ENCODE measurements around the gene SHH.
A peak's percentile ranks its signal among the peaks of the same experiment; 100 is the strongest.
"Not testable (repeated sequence)": the region's sequence is repeated elsewhere in the genome, so short reads cannot be mapped to it uniquely, and the experiment has no call there.

The SHH gene

DNA sequence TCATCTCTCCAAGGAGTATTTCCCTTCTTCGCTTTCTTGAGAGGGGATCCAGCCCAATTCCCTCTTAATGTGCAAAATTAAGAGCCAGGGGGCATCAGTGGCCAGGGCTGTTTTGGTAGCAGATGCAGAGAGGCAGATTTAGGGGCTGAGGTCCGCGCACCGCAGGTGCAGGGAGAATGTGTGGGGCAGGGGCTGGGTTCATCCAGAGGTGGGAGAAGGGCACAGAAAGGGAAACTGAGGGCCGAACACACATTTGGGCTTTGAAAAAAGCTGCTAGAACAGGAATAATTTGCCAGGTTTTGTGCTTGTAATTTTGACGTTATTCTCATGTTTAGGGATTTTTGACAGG is 6.5 kb upstream of the SHH start:
- DNase-seq, result no peak

DNA sequence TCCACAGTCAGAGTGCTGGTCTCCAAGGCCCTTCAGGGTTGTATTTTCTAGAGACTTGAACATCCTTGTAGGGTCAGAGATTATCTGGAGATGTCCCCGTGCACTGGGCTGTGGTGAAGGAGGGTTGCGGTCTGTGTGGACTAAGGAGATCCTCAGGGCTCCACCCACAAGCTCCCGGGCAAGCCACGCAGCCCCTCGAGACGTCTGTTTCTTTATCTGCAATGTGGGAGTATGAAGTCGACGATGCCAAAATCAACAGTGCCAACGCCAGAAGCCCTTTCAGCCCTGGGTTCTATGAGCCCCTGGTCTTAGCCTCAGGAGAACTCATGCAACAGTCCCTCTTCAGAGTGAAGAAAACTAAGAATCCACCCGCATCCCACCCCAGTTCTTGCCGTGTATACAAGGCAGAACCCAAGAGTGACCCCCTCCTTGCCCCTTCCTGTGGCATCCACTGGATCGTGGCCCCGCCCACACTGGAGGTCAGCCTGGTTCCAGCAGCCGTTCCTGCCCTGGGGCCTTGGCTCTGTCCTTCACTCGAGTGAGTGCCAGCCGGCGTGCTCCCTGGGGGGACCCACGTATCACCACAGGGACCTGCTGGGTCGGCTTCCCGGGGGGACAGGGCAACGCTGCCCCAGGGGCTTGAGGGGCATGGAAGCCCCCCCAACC is 6.0 kb upstream of the SHH start:
- no peak for DNase-seq

DNA sequence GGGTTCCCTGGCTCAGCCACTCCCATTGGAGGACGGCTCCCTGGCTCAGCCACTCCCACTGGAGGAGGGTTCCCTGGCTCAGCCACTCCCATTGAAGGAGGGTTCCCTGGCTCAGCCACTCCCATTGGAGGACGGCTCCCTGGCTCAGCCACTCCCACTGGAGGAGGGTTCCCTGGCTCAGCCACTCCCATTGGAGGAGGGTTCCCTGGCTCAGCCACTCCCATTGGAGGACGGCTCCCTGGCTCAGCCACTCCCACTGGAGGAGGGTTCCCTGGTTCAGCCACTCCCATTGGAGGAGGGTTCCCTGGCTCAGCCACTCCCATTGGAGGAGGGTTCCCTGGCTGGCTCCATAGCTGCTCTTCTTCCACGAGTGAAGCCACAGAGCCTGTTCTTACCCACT is 5.3 kb upstream of the SHH start:
- not testable (repeated sequence) for DNase-seq

DNA sequence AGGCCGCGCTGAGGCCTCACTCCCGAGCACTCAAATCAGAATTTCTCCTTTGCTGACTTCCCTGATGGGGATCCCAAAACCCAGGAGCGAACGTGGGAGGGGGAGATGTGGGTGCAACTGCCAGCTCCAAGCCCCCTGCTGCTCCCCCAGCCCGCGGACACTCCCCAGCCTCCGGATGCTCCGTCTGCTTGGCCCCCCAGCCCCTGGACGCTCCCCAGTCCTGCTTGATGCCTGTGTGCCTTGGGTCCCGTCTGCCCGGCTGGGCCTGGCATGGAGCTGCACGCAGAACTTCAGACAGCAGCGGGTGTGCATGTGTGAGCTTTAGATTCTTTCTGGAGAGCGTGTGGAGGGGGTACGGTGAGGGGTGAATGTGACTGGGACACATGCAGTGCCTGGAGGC is 4.7 kb upstream of the SHH start:
- DNase-seq, result no peak

DNA sequence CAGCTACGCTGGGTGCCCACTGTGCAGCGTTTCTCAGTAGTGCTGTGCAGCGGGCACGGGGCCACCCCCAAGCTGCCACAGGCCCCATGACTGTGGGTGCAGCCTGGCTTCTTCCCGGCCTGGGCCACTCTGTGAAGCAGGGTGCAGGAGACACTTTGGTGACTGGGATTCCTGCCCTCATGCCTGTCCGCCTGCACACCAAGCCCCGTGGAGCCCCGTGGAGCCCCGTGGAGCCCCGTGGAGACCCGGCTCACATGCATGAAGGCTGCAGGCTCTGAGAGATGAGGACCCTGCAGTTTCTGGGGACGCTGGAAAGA is 3.9 kb upstream of the SHH start:
- no peak for DNase-seq

DNA sequence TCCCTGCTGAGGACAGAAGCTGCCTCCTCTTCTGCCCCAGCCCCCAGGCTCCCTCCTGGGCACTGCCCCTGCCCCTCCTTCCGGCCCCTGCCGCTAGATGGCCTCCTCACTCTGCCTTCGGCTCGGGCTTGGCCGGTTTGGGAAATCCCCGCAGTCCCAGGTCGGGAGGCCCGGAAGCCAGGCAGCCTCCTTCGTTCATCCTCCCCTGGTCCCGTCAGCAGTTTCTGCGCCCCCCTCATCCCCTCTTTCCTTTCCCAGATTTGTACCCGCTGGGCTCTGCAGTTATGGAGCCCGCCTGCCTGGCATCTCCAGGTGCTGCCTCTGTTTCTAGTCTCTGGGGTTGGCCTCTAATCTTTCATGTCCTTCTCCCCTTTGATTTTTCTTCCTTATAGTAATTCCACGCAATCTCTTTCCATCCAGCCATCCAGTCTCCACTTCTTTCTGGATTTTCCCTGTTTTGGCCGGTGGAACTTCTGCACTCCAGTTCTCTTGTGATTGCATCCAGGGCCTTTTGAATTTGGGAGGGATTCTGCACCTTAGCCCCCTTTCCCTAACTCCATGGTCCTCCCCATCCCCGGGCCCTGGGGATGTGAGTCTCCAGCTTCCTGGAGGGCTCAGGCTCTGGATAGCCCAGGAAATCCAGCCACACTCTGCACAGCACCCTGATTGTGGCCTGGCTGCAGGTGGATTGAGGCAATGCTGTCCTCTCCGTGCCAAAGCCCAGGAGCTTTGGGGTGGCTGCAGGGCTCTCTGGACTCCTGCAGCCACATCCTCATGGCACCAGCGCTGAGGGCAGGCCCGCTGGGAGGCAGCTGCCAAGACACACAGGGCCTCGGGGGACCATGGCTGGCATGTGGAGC is 3.3 kb upstream of the SHH start:
- DNase-seq, result peak; percentile 66

DNA sequence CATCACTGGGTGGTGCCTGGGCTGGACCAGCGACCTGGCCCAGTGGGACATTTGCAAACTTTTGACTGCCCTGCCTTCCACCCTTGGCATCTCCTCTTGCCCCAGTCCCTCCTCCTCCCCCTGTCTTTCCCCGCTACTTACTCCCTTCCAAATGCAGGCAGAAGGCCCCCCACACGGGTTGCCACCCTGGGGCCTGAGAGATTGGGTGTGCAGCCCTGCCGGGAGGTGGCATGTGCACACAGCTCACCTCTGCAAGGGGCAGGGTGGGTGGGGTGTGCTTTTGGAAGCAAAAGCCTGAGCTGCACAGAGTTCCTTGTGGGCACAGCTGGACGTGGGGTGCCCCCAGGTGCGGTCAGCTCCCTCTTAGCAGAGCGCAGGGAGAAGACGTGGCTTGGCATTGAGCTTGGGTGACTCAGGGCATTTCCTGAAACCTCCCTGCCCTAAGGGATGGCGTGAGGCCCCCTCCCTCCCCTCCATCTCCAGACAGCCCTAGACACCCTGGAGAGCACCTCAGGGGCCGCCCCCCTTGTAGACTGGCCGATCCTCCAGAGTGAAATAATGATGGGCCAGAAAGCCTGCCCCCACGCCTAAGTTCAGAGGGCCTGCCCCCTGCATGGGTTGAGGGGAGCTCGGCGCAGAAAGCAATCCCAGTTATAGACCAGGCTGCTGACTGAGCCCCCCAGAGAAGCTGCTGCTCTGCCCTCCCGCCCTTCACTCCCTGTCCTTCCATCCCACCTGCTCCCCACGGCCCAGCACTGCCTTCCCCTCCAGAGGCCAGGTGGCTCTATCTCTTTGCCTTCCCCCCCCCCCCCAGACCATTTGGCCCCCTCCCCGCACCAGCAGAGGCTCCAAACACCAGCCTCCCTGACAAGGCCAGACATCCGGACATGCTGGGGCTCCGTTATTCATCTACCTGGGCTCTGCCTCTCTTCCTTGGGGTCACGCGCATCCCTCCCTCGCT is 2.3 kb upstream of the SHH start:
- DNase-seq, result no peak

DNA sequence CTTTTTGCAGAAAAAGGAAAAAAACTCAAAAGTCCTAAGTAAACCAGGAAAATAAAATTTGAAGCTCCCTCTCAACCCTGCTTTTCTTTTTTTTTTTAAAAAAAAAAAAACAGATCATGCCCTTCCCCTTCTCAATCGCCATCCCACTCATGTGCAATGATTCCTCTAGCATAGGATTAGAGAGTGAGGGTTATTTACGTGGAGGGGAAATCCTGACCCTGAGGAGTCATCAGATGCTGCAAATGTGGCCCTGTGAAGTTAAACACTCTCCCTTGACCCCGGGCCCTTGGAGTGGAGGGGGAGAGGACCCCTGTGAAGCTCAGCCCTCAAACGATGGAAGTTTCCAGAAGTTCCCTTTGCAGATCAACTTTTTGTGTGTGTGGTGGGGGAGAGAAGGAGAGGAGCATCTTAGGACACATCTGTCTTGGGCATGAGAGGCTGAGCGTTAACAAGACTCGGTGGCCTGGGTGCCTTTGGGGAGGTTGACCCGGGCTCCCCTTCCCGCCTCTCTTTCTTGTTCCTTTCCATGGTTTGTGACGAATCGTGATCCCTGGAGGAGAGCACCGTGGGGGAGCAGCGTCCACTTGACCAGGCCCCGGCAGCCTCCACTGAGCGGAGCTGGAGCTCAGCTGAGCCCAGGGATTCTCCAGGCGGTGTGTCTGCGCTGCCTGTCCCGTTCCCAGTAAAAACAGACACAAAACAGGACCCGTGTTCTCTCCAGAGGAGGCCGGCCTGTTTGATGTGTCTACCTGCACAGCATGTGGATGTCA is 1.5 kb upstream of the SHH start:
- no peak for DNase-seq

DNA sequence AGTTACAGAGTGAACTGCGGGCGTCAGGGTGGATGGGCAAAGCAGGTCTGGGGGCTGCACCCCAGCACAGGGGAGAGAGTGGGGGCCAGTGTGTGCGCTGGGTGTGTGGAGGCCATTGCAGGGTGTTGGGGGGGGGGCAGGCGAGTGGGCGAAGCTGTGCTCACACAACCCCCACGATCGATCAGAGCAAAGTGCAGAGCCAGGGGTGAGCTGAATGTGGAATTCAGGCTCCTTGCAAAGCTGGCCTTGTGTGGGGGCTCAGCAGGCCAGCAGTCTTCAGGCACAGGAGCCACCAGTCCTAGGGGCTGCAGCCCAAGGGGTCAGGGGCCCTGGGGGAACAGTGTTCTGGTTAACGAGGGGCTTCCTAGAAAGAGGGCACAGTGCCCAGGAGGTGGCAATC is 862 bp upstream of the SHH start:
- no peak for DNase-seq

DNA sequence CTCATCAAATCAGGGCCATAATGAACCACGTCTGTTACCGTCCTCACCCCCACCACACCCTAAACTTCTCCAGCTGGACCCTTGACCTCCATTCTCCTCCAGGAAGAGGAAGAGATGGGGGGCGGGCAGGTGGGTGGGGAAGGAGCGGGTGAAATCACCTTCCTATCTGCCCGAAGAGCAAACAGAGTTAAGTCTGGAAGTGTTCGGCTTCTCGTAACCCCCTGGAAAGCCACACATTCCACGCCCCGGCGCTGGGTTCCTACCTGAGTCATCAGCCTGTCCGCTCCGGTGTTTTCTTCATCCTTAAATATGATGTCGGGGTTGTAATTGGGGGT is 736 bp downstream of the SHH start:
- DNase-seq, result no peak

DNA sequence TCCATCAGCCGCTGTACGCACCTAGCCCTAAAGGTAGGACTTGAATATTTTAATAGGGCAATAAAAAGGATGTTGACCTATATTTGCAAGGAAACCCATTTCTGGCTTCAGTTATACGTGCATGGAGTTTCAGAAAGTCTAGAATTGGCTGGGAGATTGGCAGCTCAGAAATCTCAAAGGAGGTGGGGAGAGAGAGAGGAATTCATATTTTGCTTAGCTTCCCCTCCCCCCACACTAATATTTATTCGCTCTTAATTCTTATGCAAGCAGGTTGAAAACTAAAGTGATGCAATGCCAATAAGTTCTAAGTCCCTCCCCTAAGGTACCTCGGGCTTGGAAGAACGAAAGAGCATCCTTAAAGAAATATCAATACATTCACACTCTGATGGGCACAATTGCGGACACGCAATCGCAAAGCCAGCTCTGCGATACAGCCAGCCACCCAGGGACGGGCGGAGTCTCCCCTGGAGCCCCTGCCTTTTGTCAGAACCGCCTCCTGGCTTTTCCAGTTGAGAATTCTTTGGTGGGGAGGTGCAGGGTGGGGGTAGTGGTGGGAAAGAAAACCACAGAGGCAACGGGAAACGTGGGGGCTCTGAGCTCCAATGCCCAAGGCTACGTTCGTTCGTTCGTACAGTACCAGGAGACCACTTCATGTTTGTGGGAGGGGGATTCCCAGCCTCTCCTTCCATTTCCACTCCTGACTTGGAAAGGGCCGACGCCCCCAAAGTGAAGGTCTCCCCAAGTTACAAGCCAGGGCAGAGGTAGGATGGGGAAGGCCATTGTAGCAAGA is 1.3 kb downstream of the SHH start:
- no peak for DNase-seq

DNA sequence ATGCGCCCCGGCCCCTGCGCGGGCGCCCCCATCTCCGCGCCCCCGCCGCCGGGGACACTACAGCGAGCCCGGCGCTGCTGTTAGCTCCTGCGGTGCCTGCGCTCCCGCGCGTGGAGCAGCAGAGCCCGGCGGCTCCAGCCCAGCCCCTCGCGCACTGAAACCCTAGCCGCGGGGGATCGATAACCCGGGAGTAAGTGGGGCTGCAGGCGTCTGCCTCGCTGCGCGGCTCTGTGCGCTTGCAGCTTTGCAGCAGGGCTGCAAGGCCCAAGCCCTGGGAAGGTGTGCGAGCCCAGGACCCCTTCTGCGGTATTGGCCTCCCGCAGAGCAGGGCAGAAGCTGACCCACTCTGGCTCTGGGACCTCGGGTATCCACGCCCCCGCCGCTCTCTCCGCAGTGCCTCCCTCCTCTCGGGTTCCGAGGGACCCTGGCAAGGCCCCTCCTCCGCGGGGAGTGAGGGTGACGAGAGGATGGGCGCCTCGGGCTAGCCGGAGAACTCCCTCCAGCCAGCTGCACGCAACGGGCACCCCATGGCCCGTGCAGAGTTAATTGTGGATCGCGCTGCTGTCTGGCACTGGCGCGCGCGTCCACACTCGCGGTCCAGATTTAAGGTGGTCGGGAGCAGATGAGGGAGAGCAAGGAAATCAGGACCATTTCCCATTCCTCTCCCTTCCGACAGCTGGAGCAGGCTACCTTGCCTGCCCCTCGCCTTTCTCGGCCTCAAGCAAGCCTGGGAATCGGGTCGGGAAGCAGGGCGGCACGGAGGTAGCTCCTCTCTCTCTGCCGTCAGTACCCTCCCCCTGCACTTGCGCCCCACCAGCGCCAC is 2.1 kb downstream of the SHH start:
- DNase-seq, result no peak

DNA sequence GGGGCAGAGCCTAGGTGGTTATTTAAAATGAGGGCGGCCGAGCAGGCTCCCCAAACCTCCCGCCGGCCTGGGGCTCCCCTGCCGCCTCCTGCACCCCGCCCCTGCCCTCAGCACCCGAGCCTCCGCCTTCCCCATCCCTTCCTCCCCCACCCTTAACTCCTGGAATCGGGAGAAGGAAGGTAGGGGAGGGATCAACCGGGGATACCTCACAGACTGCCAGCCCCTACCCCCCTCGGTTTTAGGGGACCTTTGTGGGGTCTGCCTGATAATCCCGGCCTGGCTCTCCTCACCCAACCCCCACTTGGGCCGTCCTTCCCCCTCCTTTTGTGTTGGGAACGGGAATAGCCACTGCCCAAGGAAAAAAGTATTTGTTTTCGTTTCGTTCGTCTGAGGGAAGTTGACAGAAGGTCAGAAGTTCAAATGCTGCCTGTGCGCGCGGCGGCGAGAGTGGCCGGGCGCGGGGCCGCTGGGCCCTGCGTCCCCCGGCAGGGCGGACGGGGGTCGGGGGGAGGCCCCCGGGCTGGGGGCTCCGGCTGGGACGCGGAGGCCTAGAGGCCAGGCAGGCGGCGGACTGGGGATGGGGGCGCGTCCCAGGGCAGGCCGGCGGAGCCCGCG is 2.8 kb downstream of the SHH start:
- DNase-seq, result no peak

DNA sequence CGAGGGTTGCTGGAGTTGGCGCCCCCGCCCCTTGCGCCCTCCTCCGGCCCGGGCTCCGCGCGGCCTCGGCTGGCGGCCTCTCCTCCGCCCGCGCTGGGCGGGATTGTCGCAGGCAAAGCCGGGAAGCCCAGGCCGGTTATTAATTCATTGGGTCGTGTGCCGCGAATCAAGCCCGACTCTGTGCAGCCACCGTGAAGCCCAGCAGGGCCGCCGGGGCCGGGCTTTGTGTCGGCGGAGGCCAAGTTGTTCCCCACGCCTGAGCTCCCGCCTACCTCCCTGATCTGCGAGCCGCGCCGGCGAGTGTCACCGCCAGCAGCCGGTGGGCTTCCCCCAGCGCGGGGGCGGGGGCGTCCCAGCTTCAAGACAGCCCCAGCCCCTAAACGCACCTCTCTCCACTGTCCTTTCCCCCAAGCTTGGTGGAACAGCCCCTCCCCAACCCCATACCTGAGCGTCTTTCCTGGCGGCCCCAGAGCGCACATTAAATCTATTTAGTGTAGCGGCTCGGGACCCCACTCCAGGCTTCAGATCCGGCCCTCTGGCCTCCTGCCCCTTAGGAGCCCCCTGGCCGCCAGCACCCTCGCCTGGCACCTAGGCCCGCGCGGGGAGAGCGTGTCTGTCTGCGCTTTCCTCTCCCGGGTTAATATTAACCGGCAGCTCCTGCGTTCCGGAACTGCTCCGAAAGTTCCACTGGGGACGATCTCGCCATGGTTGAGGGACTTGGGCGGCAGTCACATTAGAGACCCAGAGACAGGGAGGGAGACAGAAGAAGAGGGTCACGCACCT is 3.5 kb downstream of the SHH start:
- DNase-seq, result no peak

DNA sequence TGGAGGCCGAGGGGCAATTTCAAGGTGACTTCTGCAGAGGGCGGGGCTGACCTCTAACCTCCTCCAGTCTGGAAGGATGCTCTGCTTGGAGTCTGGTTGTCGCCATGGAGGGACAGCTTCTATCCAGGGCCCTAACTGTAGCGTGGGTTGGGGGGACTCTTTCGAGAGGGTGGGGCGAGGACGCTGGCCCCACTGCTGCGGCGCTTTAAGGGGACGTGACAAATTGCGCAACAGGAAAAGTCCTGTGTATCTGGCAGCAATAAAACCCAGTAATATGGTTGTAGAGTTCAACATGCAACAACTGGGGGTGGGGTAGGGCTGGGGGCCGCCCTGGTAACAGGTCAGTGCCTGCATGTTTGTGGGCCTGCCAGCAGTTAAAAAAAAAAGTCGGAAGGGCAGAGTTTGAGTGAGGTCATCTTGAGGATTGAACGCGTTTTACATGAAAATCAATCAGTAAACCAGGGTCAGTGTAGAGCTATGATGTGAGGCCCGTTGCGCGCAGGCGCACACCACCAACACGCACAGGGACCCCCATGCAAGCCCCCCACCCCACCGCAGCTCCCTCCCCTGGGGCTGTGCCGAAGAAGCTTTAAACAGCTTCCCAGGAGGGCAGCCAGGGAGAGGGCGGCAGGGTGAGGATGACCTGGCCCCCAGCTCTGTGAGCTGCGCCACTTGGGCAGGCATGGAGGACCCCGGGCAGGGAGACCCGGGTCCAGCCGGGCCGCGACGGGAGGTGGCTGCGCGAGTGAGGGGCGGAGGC is 4.3 kb downstream of the SHH start:
- DNase-seq, result peak; percentile 27

DNA sequence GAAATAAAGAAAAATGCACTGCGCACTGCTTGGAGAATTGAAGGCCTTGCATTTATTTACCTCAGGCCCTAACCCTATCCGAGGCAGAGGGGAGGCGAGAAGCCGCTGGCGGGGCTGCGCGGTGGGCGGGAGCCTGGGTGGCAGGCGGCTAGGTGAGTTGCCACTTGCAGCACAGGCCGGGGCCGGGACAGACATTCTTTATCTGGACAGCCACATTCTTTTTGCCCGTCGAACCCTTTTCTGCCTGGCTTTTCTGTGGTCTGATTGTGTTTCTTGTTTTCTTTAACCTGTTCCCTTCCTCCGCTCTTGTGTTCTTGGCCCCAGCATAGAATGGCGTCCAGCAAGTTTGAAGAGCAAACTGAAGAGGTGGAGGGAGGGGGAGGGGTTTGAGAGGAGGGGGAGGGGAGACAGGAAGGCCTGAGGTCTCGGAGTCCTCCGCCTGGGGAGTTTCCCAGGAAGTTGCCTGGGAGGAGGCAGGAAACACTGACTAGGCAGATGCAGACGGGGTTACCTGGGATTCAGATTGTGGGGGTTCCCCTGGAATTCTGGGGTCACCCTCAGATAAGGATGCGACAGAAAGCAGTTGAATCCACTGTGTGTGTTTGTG is 5.1 kb downstream of the SHH start:
- DNase-seq, result peak; percentile 30

DNA sequence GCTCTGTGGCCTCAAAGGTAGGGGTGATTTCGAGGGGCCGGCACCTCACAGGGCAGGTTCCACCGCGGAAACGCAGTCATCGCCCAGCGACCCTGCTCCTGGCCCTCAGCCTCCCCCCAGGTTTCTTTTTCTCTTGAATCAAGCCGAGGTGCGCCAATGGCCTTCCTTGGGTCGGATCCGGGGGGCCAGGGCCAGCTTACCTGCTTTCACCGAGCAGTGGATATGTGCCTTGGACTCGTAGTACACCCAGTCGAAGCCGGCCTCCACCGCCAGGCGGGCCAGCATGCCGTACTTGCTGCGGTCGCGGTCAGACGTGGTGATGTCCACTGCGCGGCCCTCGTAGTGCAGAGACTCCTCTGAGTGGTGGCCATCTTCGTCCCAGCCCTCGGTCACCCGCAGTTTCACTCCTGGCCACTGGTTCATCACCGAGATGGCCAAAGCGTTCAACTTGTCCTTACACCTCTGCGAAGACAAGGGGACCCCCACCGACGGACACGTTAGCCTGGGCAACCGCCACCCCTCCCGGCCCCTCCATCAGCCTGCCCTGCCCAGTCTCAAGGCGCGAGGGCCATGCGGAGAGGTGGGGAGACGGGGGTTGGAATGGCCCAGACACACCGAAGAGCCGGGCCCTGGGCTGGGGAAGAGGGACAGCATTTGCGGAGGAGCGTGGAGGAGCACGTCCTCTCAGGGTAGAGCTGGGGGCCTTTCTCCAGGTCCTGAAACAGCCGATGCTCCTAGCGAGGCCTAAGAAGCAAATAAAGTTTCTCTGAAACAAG is 6.0 kb downstream of the SHH start:
- no peak for DNase-seq

DNA sequence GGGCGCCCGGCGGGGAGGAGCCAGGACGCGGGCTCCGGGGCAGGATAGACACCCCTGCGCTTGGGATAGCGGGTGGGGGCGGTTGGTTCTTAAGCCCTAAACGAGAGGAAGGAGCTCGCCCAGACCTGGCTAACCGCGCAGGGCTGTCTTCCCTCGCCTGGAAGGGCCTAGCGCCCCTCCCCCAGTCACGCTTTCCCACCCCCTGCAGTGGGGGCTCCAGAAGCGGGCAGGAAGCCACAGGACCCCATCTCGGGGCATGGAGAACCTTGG is 6.5 kb downstream of the SHH start:
- DNase-seq, result no peak
